ENCODE measurements around the gene ZBTB7B.

The ZBTB7B gene

DNA sequence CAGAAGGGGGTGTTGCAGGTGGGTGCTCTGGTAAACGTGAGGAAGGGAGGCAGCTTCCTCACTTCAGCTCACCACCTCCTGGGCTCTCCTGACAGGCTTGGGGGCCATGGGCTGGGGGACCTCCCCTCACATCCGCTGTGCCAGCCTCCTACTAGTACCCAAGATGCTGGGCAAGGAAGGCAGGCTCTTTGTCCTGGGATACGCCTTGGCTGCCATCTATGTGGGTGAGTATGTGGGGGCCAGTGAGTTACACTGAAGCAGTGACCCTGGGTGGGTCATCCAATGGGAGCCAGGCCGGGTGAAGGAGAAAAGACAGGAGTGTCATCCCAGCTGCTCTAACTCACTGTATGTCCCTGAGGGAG, 36.7 kb downstream of the ZBTB7B start:
- no peak overlapping the region for H3K4me3 ChIP-seq (ENCODE audit: low read length)
- no peaks in the 10 kb centered on the region for H3K9me3 ChIP-seq (ENCODE audit: low read length)
- H3K27me3 ChIP-seq (ENCODE audit: insufficient read depth, low read length): no peaks in the 10 kb centered on the region
- H3K4me1 ChIP-seq (ENCODE audit: insufficient read depth, low read length): no peaks in the 10 kb centered on the region
- H2AFZ ChIP-seq (ENCODE audit: low read depth, low read length): no peak overlapping the region
- no peaks in the 10 kb centered on the region for H3K36me3 ChIP-seq (ENCODE audit: insufficient read depth, low read length)

- Histone ChIP-seq H2AFZ (ENCODE audit: low read depth, low read length) (no peak overlapping the region), H3K27me3 (ENCODE audit: insufficient read depth, low read length) (no peaks in the 10 kb centered on the region), H3K4me1 (ENCODE audit: insufficient read depth, low read length) (peaks cover 2% of the 10 kb centered on the region), H3K36me3 (ENCODE audit: insufficient read depth, low read length) (no peaks in the 10 kb centered on the region), H3K9me3 (ENCODE audit: low read length) (no peaks in the 10 kb centered on the region), H3K4me3 (ENCODE audit: low read length) (no peak overlapping the region)
Measured at GRCh38 chr1:155040358-155041093, 37.9 kb downstream of the ZBTB7B start.

GRCh38 chr1:155042789-155043188, 40.2 kb downstream of the ZBTB7B start:
- Histone ChIP-seq H3K36me3 (ENCODE audit: insufficient read depth, low read length) (no peaks in the 10 kb centered on the region), H3K9me3 (ENCODE audit: low read length) (no peaks in the 10 kb centered on the region), H3K27me3 (ENCODE audit: insufficient read depth, low read length) (no peaks in the 10 kb centered on the region), H2AFZ (ENCODE audit: low read depth, low read length) (no peak overlapping the region), H3K4me1 (ENCODE audit: insufficient read depth, low read length) (peaks cover 2% of the 10 kb centered on the region), H3K4me3 (ENCODE audit: low read length) (no peak overlapping the region)

GRCh38 chr1:155043301-155043702, 40.7 kb downstream of the ZBTB7B start:
- peaks cover 2% of the 10 kb centered on the region for H3K4me1 ChIP-seq (ENCODE audit: insufficient read depth, low read length)
- H2AFZ ChIP-seq (ENCODE audit: low read depth, low read length): no peak overlapping the region
- H3K27me3 ChIP-seq (ENCODE audit: insufficient read depth, low read length): no peaks in the 10 kb centered on the region
- H3K4me3 ChIP-seq (ENCODE audit: low read length): no peak overlapping the region
- no peaks in the 10 kb centered on the region for H3K9me3 ChIP-seq (ENCODE audit: low read length)
- H3K36me3 ChIP-seq (ENCODE audit: insufficient read depth, low read length): no peaks in the 10 kb centered on the region

GRCh38 chr1:155043793-155044192, 41.2 kb downstream of the ZBTB7B start:
- Histone ChIP-seq H3K36me3 (ENCODE audit: insufficient read depth, low read length) (no peaks in the 10 kb centered on the region), H3K27me3 (ENCODE audit: insufficient read depth, low read length) (no peaks in the 10 kb centered on the region), H2AFZ (ENCODE audit: low read depth, low read length) (no peak overlapping the region), H3K4me3 (ENCODE audit: low read length) (no peak overlapping the region), H3K4me1 (ENCODE audit: insufficient read depth, low read length) (peaks cover 2% of the 10 kb centered on the region), H3K9me3 (ENCODE audit: low read length) (no peaks in the 10 kb centered on the region)

DNA sequence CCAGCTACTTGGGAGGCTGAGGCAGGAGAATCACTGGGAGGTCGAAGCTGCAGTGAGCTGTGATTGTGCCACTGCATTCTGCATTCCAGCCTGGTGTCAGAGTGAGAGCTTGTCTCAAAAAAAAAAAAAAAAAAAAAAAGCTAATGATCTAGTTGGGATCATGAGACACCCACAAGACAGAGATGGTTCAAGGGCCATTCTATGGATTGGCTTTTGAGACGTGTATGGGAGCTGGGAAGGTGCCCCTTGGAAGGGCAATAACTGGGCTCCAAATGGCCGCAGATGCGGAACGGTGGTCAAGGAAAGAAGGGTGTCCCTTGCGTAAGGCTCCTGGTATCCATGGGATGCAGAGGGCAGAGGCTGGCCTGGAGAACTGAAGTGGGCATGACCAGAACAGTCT, 41.8 kb downstream of the ZBTB7B start:
- no peak overlapping the region for H2AFZ ChIP-seq (ENCODE audit: low read depth, low read length)
- H3K9me3 ChIP-seq (ENCODE audit: low read length): no peaks in the 10 kb centered on the region
- no peaks in the 10 kb centered on the region for H3K36me3 ChIP-seq (ENCODE audit: insufficient read depth, low read length)
- H3K27me3 ChIP-seq (ENCODE audit: insufficient read depth, low read length): no peaks in the 10 kb centered on the region
- H3K4me3 ChIP-seq (ENCODE audit: low read length): no peak overlapping the region
- H3K4me1 ChIP-seq (ENCODE audit: insufficient read depth, low read length): peaks cover 2% of the 10 kb centered on the region

DNA sequence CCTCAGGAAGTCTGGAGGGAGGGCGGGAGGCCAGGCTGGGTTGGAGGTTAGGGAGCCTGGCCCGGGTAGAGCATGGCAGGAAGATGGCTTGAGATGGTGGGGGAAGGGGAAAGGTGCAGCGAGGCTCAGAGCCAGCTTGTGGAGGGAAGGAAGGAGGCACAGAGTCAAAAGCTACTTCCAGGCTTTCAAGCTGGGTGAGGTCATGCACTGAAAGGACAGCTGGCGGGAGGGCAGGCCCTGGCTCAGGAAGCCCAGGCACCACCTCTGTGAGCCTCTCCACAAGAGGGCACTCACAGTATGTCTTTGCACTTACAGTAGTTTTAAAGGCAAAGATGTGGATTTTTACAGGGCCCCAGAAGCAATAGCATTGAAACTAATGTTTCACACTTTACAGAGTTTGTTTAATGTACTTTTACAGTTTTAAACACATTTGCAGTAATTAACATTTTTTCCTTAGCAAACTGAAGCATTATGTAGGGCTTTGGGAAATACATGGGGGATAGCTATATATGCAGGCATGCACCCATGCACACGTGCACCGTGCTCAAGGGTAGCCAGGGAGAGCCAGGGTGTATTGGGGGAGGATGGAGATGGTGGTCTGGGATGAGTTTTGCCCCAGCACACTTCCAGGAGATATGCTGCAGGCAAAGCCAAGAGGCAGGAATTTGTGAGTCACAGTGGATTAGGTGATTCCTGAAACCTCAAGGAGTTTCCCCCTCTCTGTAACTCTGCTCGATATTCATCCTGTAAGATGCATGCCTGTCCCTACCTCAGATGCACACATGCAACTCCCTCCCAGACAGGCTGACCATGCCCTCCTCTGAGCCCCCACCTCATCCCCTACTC, 42.4 kb downstream of the ZBTB7B start:
- H3K4me1 ChIP-seq (ENCODE audit: insufficient read depth, low read length): peaks cover 9% of the 10 kb centered on the region
- no peak overlapping the region for H3K4me3 ChIP-seq (ENCODE audit: low read length)
- H3K27me3 ChIP-seq (ENCODE audit: insufficient read depth, low read length): no peaks in the 10 kb centered on the region
- no peak overlapping the region for H2AFZ ChIP-seq (ENCODE audit: low read depth, low read length)
- no peaks in the 10 kb centered on the region for H3K9me3 ChIP-seq (ENCODE audit: low read length)
- H3K36me3 ChIP-seq (ENCODE audit: insufficient read depth, low read length): no peaks in the 10 kb centered on the region

GRCh38 chr1:155048449-155049334, 46.1 kb downstream of the ZBTB7B start:
- Histone ChIP-seq H3K4me3 (ENCODE audit: low read length) (no peak overlapping the region), H3K9me3 (ENCODE audit: low read length) (no peaks in the 10 kb centered on the region), H3K36me3 (ENCODE audit: insufficient read depth, low read length) (no peaks in the 10 kb centered on the region)

GRCh38 chr1:155049651-155050559, 47.3 kb downstream of the ZBTB7B start:
- peak overlapping the region; percentile 74 for H2AFZ ChIP-seq (ENCODE audit: low read depth, low read length)
- H3K4me1 ChIP-seq (ENCODE audit: insufficient read depth, low read length): peaks cover 24% of the 10 kb centered on the region
- no peaks in the 10 kb centered on the region for H3K27me3 ChIP-seq (ENCODE audit: insufficient read depth, low read length)
- no peaks in the 10 kb centered on the region for H3K36me3 ChIP-seq (ENCODE audit: insufficient read depth, low read length)
- peak overlapping the region; percentile 80 for H3K4me3 ChIP-seq (ENCODE audit: low read length)
- no peaks in the 10 kb centered on the region for H3K9me3 ChIP-seq (ENCODE audit: low read length)

More at GRCh38 chr1:155048449-155049334, 46.1 kb downstream of the ZBTB7B start:
- Histone ChIP-seq H2AFZ (ENCODE audit: low read depth, low read length) (no peak overlapping the region), H3K4me1 (ENCODE audit: insufficient read depth, low read length) (peaks cover 26% of the 10 kb centered on the region), H3K27me3 (ENCODE audit: insufficient read depth, low read length) (no peaks in the 10 kb centered on the region)

- Histone ChIP-seq H3K27me3 (ENCODE audit: insufficient read depth, low read length) (no peaks in the 10 kb centered on the region), H2AFZ (ENCODE audit: low read depth, low read length) (peak within 1 kb of the TSS; percentile 91), H3K36me3 (ENCODE audit: insufficient read depth, low read length) (peaks cover 2% of the 10 kb centered on the region), H3K4me1 (ENCODE audit: insufficient read depth, low read length) (peaks cover 24% of the 10 kb centered on the region), H3K9me3 (ENCODE audit: low read length) (no peaks in the 10 kb centered on the region), H3K4me3 (ENCODE audit: low read length) (peak within 1 kb of the TSS; percentile 80)
Measured at GRCh38 chr1:155050560-155051341, 48.1 kb downstream of the ZBTB7B start, which contains the start of gene ADAM15. Gene ADAM15, plus strand, starts transcription at chr1:155051316. Its CDS starts 71 bp downstream, at chr1:155051387.

- Histone ChIP-seq H3K4me3 (ENCODE audit: low read length) (peak overlapping the region; percentile 80), H2AFZ (ENCODE audit: low read depth, low read length) (peak overlapping the region; percentile 91), H3K9me3 (ENCODE audit: low read length) (no peaks in the 10 kb centered on the region), H3K4me1 (ENCODE audit: insufficient read depth, low read length) (peaks cover 24% of the 10 kb centered on the region), H3K27me3 (ENCODE audit: insufficient read depth, low read length) (no peaks in the 10 kb centered on the region), H3K36me3 (ENCODE audit: insufficient read depth, low read length) (peaks cover 6% of the 10 kb centered on the region)
Measured at GRCh38 chr1:155051342-155051776, 48.8 kb downstream of the ZBTB7B start.

All from neuron (in vitro differentiated cells).